Measurements from ENCODE around the gene SLC2A5.
A peak's percentile ranks its signal among the peaks of the same experiment; 100 is the strongest.
"Not testable (repeated sequence)": the region's sequence is repeated elsewhere in the genome, so short reads cannot be mapped to it uniquely, and the experiment has no call there.

The SLC2A5 gene

GRCh38 chr1:9004700-9005394, 64.6 kb downstream of the SLC2A5 start:
- peak; percentile 81 for DNase-seq (ENCODE audit: low spot score)

- DNase-seq (ENCODE audit: low spot score), result no peak
Measured at GRCh38 chr1:9004031-9004699, 65.3 kb downstream of the SLC2A5 start.

- DNase-seq (ENCODE audit: low spot score), result not testable (repeated sequence)
Measured at GRCh38 chr1:9002215-9002560, 67.2 kb downstream of the SLC2A5 start.

- not testable (repeated sequence) for DNase-seq (ENCODE audit: low spot score)
Measured at GRCh38 chr1:9001534-9002214, 67.8 kb downstream of the SLC2A5 start.

GRCh38 chr1:8993962-8994675, 75.3 kb downstream of the SLC2A5 start:
- not testable (repeated sequence) for DNase-seq (ENCODE audit: low spot score)

GRCh38 chr1:8992936-8993687, 76.3 kb downstream of the SLC2A5 start:
- no peak for DNase-seq (ENCODE audit: low spot score)

GRCh38 chr1:8989821-8990220, 79.6 kb downstream of the SLC2A5 start:
- DNase-seq (ENCODE audit: low spot score), result no peak

- DNase-seq (ENCODE audit: low spot score), result no peak
Measured at GRCh38 chr1:8989061-8989460, 80.4 kb downstream of the SLC2A5 start.

GRCh38 chr1:8988618-8988967, 80.8 kb downstream of the SLC2A5 start:
- no peak for DNase-seq (ENCODE audit: low spot score)

GRCh38 chr1:8987881-8988617, 81.4 kb downstream of the SLC2A5 start:
- no peak for DNase-seq (ENCODE audit: low spot score)

GRCh38 chr1:8986814-8987190, 82.6 kb downstream of the SLC2A5 start:
- no peak for DNase-seq (ENCODE audit: low spot score)

GRCh38 chr1:8985915-8986813, 83.3 kb downstream of the SLC2A5 start:
- no peak for DNase-seq (ENCODE audit: low spot score)
